K562 (cell line): ENCODE measurements around the gene ADSS2. TPM values are rescaled to one million over a fixed set of nuclear protein-coding genes. Genes with fewer than 3 reads are reported as not detected.

Experiments
- DACH1 ChIP-seq: fragments of 450-650 bp; IDR thresholded peaks from 2 replicates; pipeline ENCODE4 v1.6.1; 2018; ENCODE audit not compliant: partially characterized antibody
- ERF ChIP-seq: fragments of 450-650 bp; formaldehyde crosslinking; IDR thresholded peaks from 2 replicates; pipeline ENCODE4 v1.4.0; 2020; ENCODE audit warnings: mild to moderate bottlenecking, mixed read lengths
- ESRRA ChIP-seq: fragments of 450-650 bp; IDR thresholded peaks from 2 replicates; pipeline ENCODE4 v1.6.1; 2014; ENCODE audit warnings: low read depth, mild to moderate bottlenecking, moderate library complexity, borderline replicate concordance
- HIVEP1 ChIP-seq: fragments of 250-450 bp; sonication (Bioruptor Pico); IDR thresholded peaks from 2 replicates; pipeline ENCODE4 v1.4.0; 2020; ENCODE audit warnings: mild to moderate bottlenecking
- HNRNPLL ChIP-seq: fragments of 200-400 bp; formaldehyde crosslinking; IDR thresholded peaks from 2 replicates; pipeline ENCODE4 v1.6.1; 2017; ENCODE audit warnings: low read length, low read depth, mild to moderate bottlenecking; ENCODE audit not compliant: poor library complexity, severe bottlenecking
- MBD2 ChIP-seq: sonication (generic); IDR thresholded peaks from 2 replicates; pipeline ENCODE4 v1.6.1; 2016; ENCODE audit warnings: low read depth, borderline replicate concordance
- MCM7 ChIP-seq, 2 experiments: fragments of 450-650 bp; IDR thresholded peaks; 2 replicates each; pipeline ENCODE4 v1.6.1; 2016 to 2018
- MYC ChIP-seq, 2 experiments: fragments of 250-450 bp in 1 of 2; sonication (Bioruptor Pico) in 1 of 2; IDR thresholded peaks; 2 replicates each; pipeline versions ENCODE4 v1.5.1 to v1.6.1; 2012 to 2021; ENCODE audit warnings: low read depth in 2 of 2, borderline replicate concordance in 1 of 2, improper control_type of control experiment in 1 of 2, low read length in 1 of 2, mild to moderate bottlenecking in 1 of 2, moderate library complexity in 1 of 2
- NCOA6 ChIP-seq: fragments of 450-650 bp; IDR thresholded peaks from 2 replicates; pipeline ENCODE4 v1.6.1; 2017; ENCODE audit warnings: mild to moderate bottlenecking
- NRF1 ChIP-seq, 2 experiments: fragments of 450-650 bp; IDR thresholded peaks in 1 of 2; conservative IDR thresholded peaks in 1 of 2; 2 replicates each; pipeline ENCODE4 v1.6.1; 2014; ENCODE audit warnings: mild to moderate bottlenecking in 2 of 2
- TAF1 ChIP-seq: IDR thresholded peaks from 2 replicates; pipeline ENCODE4 v1.6.1; 2011; ENCODE audit warnings: mild to moderate bottlenecking, low read length, moderate library complexity; ENCODE audit not compliant: insufficient read depth, control insufficient read depth, severe bottlenecking; ENCODE audit errors: extremely low read depth
- XRCC5 ChIP-seq: fragments of 200-400 bp; formaldehyde crosslinking; IDR thresholded peaks from 2 replicates; pipeline ENCODE4 v1.6.1; 2017; ENCODE audit warnings: low read depth, mild to moderate bottlenecking, low read length
- ZBTB17 ChIP-seq: fragments of 450-650 bp; formaldehyde crosslinking; IDR thresholded peaks from 2 replicates; pipeline ENCODE4 v1.4.0; 2020; ENCODE audit warnings: mild to moderate bottlenecking
- ZFP30 ChIP-seq: fragments of 250-450 bp; sonication (Bioruptor Pico); IDR thresholded peaks from 2 replicates; pipeline ENCODE4 v1.8.0; 2022; ENCODE audit warnings: moderate library complexity, mild to moderate bottlenecking, inconsistent platforms, borderline replicate concordance
- ZKSCAN8 ChIP-seq: fragments of 200-800 bp; sonication (Bioruptor generic); IDR thresholded peaks from 2 replicates; pipeline ENCODE4 v1.6.1; 2016; ENCODE audit warnings: missing genetic modification characterization, missing compliant biosample characterization
- ZNF174 ChIP-seq: fragments of 250-450 bp; sonication (Bioruptor Pico); IDR thresholded peaks from 2 replicates; pipeline ENCODE4 v1.4.0; 2020; ENCODE audit warnings: mild to moderate bottlenecking
- ZNF23 ChIP-seq: fragments of 250-450 bp; sonication (Bioruptor Pico); IDR thresholded peaks from 2 replicates; pipeline ENCODE4 v1.4.0; 2020; ENCODE audit warnings: mild to moderate bottlenecking
- ZNF239 ChIP-seq: fragments of 250-450 bp; sonication (Bioruptor Pico); IDR thresholded peaks from 2 replicates; pipeline ENCODE4 v1.4.0; 2020; ENCODE audit warnings: mild to moderate bottlenecking
- polyA plus RNA-seq, 8 experiments: library from polyadenylated mRNA; depleted of rRNA in 4 of 8; stranded (reverse) in 5 of 8; unstranded in 3 of 8; fragments of >200 nt; fragmentation: Nextera tagmentation in 2 of 8; fragmentation: Illumina TruSeq in 1 of 8; extraction: Ambion mirVana in 2 of 8; extraction: Trizol in 1 of 8; gene quantifications; 2 replicates each; pipeline versions ENCODE4 v1.2.1 to v1.2.3, GENCODE V29; 2011 to 2014; ENCODE audit warnings: inconsistent platforms in 1 of 8, missing spikeins in 1 of 8
- total RNA-seq, 7 experiments: library from RNA; depleted of rRNA in 6 of 7; stranded (reverse); fragments of >200 nt in 6 of 7; fragmentation: Illumina TruSeq in 2 of 7; extraction: Trizol in 2 of 7; gene quantifications; 2 replicates each; pipeline versions ENCODE4 v1.2.1 to v1.2.3, GENCODE V29; 2011 to 2021; ENCODE audit warnings: low replicate concordance in 1 of 7
- TF ChIP-seq, protein P1 (sequence below): fragments of 450-650 bp; formaldehyde crosslinking; IDR thresholded peaks from 2 replicates; pipeline ENCODE4 v1.4.0; 2020; ENCODE audit warnings: mild to moderate bottlenecking, moderate library complexity
- TF ChIP-seq, protein P2 (sequence below), 3 experiments: fragments of 200-800 bp in 1 of 3; sonication (Bioruptor generic) in 1 of 3; sonication (generic) in 1 of 3; formaldehyde crosslinking in 1 of 3; IDR thresholded peaks; 2 replicates each; pipeline versions ENCODE4 v1.6.1 to v1.8.0; 2016 to 2022; ENCODE audit warnings: mild to moderate bottlenecking in 2 of 3, missing compliant biosample characterization in 2 of 3, missing genetic modification characterization in 2 of 3, missing genetic modification reagents in 1 of 3
- TF ChIP-seq, protein P3 (sequence below): fragments of 450-650 bp; formaldehyde crosslinking; IDR thresholded peaks from 2 replicates; pipeline ENCODE4 v1.4.0; 2020; ENCODE audit warnings: mild to moderate bottlenecking, mixed read lengths
- TF ChIP-seq, protein P4 (sequence below): fragments of 200-800 bp; sonication (Bioruptor generic); IDR thresholded peaks from 2 replicates; pipeline ENCODE4 v1.6.1; 2017; ENCODE audit warnings: missing genetic modification characterization, missing compliant biosample characterization

The ADSS2 gene
- total and polyA plus RNA-seq, 9 of the 15 experiments (the other 6 are each of a cell fraction or from before 2014, with no cell fraction given) = 8.8 to 63.8 (median 59.4) TPM

DNA sequence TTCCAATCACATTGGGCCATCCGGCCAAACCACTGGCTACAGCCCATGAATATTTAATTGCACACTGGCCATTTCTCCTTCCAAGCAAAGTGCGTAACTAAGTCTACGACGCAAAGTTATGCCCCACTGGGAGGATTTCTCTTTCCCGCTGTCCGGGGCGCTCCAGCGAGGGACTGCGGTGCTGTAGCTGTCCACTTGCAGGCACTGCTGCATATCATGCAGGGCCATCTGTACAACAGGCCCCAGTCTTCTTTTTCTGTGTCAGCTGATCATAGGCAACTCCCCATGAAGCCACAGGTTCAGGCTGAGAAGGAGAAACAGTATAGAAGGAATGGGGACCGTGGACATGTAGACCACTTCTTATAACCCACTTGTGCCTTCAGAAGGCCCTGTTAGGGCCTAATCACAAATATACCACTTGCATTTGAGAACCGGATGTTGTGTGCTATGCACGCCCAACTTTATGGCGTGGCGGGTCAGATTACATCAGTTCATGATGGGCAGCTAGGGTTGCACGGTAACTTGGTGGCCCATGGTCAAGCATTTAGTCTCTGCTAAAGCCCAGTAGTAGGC lies 58.0 kb downstream of the ADSS2 start (continued):
- TF ChIP-seq HIVEP1 (0 out of 2 replicates have a peak, but pooled peaks have one; percentile 26), HNRNPLL (peak; percentile 98), MBD2 (0 out of 2 replicates have a peak, but pooled peaks have one; percentile 43), DACH1 (peak; percentile 89), MYC (IDR thresholded peaks at IDR 0.05; ENCODE audit: low read depth, low read length) (peak; percentile 68), MYC (CRISPR knock-in tag; IDR thresholded peaks at IDR 0.05; ENCODE audit: borderline replicate concordance, low read depth) (no peak), ZNF174 (no peak), ZNF23 (CRISPR knock-in tag) (peak; percentile 19; the same call in 1 of the 2 replicates), XRCC5 (peak; percentile 52; the same call in 1 of the 2 replicates), NCOA6 (no peak), TAF1 (no peak), ZFP30 (CRISPR knock-in tag) (no peak), ESRRA (0 out of 2 replicates have a peak, but pooled peaks have one; percentile 28), ZNF239 (CRISPR knock-in tag) (0 out of 2 replicates have a peak, but pooled peaks have one; percentile 11), ZBTB17 (CRISPR knock-in tag) (0 out of 2 replicates have a peak, but pooled peaks have one; percentile 57), ZKSCAN8 (CRISPR knock-in tag) (0 out of 2 replicates have a peak, but pooled peaks have one; percentile 39), ERF (CRISPR knock-in tag) (0 out of 2 replicates have a peak, but pooled peaks have one; percentile 13), MCM7 (IDR thresholded peaks at IDR 0.05) (no peak), NRF1 (conservative IDR thresholded peaks at IDR 0.05 in 1 of 2, IDR thresholded peaks at IDR 0.05 in 1 of 2) (peak in 1 of 2 experiments; percentile 45; a peak in 2 of 4 replicates)
- TF ChIP-seq, protein P1, sequence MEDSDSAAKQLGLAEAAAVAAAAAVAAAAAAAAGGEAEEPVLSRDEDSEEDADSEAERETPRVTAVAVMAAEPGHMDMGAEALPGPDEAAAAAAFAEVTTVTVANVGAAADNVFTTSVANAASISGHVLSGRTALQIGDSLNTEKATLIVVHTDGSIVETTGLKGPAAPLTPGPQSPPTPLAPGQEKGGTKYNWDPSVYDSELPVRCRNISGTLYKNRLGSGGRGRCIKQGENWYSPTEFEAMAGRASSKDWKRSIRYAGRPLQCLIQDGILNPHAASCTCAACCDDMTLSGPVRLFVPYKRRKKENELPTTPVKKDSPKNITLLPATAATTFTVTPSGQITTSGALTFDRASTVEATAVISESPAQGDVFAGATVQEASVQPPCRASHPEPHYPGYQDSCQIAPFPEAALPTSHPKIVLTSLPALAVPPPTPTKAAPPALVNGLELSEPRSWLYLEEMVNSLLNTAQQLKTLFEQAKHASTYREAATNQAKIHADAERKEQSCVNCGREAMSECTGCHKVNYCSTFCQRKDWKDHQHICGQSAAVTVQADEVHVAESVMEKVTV (CRISPR knock-in tag) = peak; percentile 67
- TF ChIP-seq, protein P2, sequence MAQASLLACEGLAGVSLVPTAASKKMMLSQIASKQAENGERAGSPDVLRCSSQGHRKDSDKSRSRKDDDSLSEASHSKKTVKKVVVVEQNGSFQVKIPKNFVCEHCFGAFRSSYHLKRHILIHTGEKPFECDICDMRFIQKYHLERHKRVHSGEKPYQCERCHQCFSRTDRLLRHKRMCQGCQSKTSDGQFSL (CRISPR knock-in tag; IDR thresholded peaks at IDR 0.05) = no peak
- TF ChIP-seq, protein P2 (tag; IDR thresholded peaks at IDR 0.05) = no peak
- TF ChIP-seq, protein P3, sequence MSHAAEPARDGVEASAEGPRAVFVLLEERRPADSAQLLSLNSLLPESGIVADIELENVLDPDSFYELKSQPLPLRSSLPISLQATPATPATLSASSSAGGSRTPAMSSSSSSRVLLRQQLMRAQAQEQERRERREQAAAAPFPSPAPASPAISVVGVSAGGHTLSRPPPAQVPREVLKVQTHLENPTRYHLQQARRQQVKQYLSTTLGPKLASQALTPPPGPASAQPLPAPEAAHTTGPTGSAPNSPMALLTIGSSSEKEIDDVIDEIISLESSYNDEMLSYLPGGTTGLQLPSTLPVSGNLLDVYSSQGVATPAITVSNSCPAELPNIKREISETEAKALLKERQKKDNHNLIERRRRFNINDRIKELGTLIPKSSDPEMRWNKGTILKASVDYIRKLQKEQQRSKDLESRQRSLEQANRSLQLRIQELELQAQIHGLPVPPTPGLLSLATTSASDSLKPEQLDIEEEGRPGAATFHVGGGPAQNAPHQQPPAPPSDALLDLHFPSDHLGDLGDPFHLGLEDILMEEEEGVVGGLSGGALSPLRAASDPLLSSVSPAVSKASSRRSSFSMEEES (CRISPR knock-in tag) = peak; percentile 4; the same call in 1 of the 2 replicates
- TF ChIP-seq, protein P4, sequence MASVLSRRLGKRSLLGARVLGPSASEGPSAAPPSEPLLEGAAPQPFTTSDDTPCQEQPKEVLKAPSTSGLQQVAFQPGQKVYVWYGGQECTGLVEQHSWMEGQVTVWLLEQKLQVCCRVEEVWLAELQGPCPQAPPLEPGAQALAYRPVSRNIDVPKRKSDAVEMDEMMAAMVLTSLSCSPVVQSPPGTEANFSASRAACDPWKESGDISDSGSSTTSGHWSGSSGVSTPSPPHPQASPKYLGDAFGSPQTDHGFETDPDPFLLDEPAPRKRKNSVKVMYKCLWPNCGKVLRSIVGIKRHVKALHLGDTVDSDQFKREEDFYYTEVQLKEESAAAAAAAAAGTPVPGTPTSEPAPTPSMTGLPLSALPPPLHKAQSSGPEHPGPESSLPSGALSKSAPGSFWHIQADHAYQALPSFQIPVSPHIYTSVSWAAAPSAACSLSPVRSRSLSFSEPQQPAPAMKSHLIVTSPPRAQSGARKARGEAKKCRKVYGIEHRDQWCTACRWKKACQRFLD (CRISPR knock-in tag) = peak; percentile 88
